ENCODE results near the gene ADSL. TPM values are rescaled to one million over a fixed set of nuclear protein-coding genes. Genes with fewer than 3 reads are reported as not detected.

Gene ADSL
- total RNA-seq, 1 donor = 155 TPM

- Histone ChIP-seq H3K27ac (ENCODE audit: low read depth, low read length) (no peak overlapping the region), H3K79me2 (ENCODE audit: insufficient read depth, low read length) (peaks cover 6% of the 10 kb centered on the region), H3K4me2 (ENCODE audit: insufficient read depth, low read length) (no peak overlapping the region), H3K36me3 (ENCODE audit: insufficient read depth, low read length) (peaks cover 78% of the 10 kb centered on the region), H3K9me3 (ENCODE audit: low read depth, low read length) (no peaks in the 10 kb centered on the region), H2AFZ (ENCODE audit: low read length) (no peak overlapping the region), H3K4me1 (ENCODE audit: insufficient read depth, low read length) (no peaks in the 10 kb centered on the region), H4K20me1 (ENCODE audit: insufficient read depth, low read length) (peaks cover 27% of the 10 kb centered on the region), H3K4me3 (ENCODE audit: insufficient read depth, low read length) (no peak overlapping the region), H3K27me3 (ENCODE audit: insufficient read depth, low read length) (no peaks in the 10 kb centered on the region)
- no peak for TF ChIP-seq CTCF (IDR thresholded peaks at IDR 0.05; ENCODE audit: extremely low read depth, low read depth, low read length)
- DNase-seq (ENCODE audit: insufficient read length, low spot score, missing footprints) = peak; percentile 58
Observed at GRCh38 chr22:40423310-40423688, 77.0 kb downstream of the ADSL start.

GRCh38 chr22:40423882-40424640, 77.8 kb downstream of the ADSL start:
- Histone ChIP-seq H3K36me3 (ENCODE audit: insufficient read depth, low read length) (peaks cover 81% of the 10 kb centered on the region), H2AFZ (ENCODE audit: low read length) (no peak overlapping the region), H3K27me3 (ENCODE audit: insufficient read depth, low read length) (no peaks in the 10 kb centered on the region), H3K4me2 (ENCODE audit: insufficient read depth, low read length) (no peak overlapping the region), H3K4me3 (ENCODE audit: insufficient read depth, low read length) (no peak overlapping the region), H3K79me2 (ENCODE audit: insufficient read depth, low read length) (peaks cover 8% of the 10 kb centered on the region), H3K27ac (ENCODE audit: low read depth, low read length) (no peak overlapping the region), H3K9me3 (ENCODE audit: low read depth, low read length) (no peaks in the 10 kb centered on the region), H3K4me1 (ENCODE audit: insufficient read depth, low read length) (no peaks in the 10 kb centered on the region), H4K20me1 (ENCODE audit: insufficient read depth, low read length) (peaks cover 26% of the 10 kb centered on the region)
- TF ChIP-seq CTCF (IDR thresholded peaks at IDR 0.05; ENCODE audit: extremely low read depth, low read depth, low read length) = no peak
- DNase-seq (ENCODE audit: insufficient read length, low spot score, missing footprints) = peak; percentile 61

- peaks cover 8% of the 10 kb centered on the region for H3K79me2 ChIP-seq (ENCODE audit: insufficient read depth, low read length)
- peak; percentile 23 for DNase-seq (ENCODE audit: insufficient read length, low spot score, missing footprints)
- no peaks in the 10 kb centered on the region for H3K4me1 ChIP-seq (ENCODE audit: insufficient read depth, low read length)
- H3K36me3 ChIP-seq (ENCODE audit: insufficient read depth, low read length) = peaks cover 81% of the 10 kb centered on the region
- peaks cover 26% of the 10 kb centered on the region for H4K20me1 ChIP-seq (ENCODE audit: insufficient read depth, low read length)
- TF ChIP-seq CTCF (IDR thresholded peaks at IDR 0.05; ENCODE audit: extremely low read depth, low read depth, low read length) = no peak
- H3K27me3 ChIP-seq (ENCODE audit: insufficient read depth, low read length) = no peaks in the 10 kb centered on the region
- H3K4me2 ChIP-seq (ENCODE audit: insufficient read depth, low read length) = no peak overlapping the region
- H2AFZ ChIP-seq (ENCODE audit: low read length) = no peak overlapping the region
- no peaks in the 10 kb centered on the region for H3K9me3 ChIP-seq (ENCODE audit: low read depth, low read length)
- no peak overlapping the region for H3K27ac ChIP-seq (ENCODE audit: low read depth, low read length)
- no peak overlapping the region for H3K4me3 ChIP-seq (ENCODE audit: insufficient read depth, low read length)
Observed at GRCh38 chr22:40425082-40425481, 78.8 kb downstream of the ADSL start.

- Histone ChIP-seq H3K4me1 (ENCODE audit: insufficient read depth, low read length) (no peaks in the 10 kb centered on the region), H3K27ac (ENCODE audit: low read depth, low read length) (peak overlapping the region; percentile 30), H2AFZ (ENCODE audit: low read length) (no peak overlapping the region), H3K4me3 (ENCODE audit: insufficient read depth, low read length) (no peak overlapping the region), H3K4me2 (ENCODE audit: insufficient read depth, low read length) (no peak overlapping the region), H3K27me3 (ENCODE audit: insufficient read depth, low read length) (no peaks in the 10 kb centered on the region), H3K9me3 (ENCODE audit: low read depth, low read length) (no peaks in the 10 kb centered on the region), H3K36me3 (ENCODE audit: insufficient read depth, low read length) (peaks cover 69% of the 10 kb centered on the region), H4K20me1 (ENCODE audit: insufficient read depth, low read length) (peaks cover 28% of the 10 kb centered on the region), H3K79me2 (ENCODE audit: insufficient read depth, low read length) (peaks cover 13% of the 10 kb centered on the region)
- TF ChIP-seq CTCF (IDR thresholded peaks at IDR 0.05; ENCODE audit: extremely low read depth, low read depth, low read length) = no peak
- peak; percentile 54 for DNase-seq (ENCODE audit: insufficient read length, low spot score, missing footprints)
Observed at GRCh38 chr22:40426594-40427333, 80.5 kb downstream of the ADSL start.

Data from osteoblast (primary cell).